ENCODE data around the gene ELK3. TPM values are rescaled to one million over a fixed set of nuclear protein-coding genes. Genes with fewer than 3 reads are reported as not detected.

ELK3 gene
- total and polyA plus RNA-seq, 2 of the 13 experiments (the other 11 are each of a cell fraction or from before 2014, with no cell fraction given), result 2.9 to 3.2 TPM

DNA sequence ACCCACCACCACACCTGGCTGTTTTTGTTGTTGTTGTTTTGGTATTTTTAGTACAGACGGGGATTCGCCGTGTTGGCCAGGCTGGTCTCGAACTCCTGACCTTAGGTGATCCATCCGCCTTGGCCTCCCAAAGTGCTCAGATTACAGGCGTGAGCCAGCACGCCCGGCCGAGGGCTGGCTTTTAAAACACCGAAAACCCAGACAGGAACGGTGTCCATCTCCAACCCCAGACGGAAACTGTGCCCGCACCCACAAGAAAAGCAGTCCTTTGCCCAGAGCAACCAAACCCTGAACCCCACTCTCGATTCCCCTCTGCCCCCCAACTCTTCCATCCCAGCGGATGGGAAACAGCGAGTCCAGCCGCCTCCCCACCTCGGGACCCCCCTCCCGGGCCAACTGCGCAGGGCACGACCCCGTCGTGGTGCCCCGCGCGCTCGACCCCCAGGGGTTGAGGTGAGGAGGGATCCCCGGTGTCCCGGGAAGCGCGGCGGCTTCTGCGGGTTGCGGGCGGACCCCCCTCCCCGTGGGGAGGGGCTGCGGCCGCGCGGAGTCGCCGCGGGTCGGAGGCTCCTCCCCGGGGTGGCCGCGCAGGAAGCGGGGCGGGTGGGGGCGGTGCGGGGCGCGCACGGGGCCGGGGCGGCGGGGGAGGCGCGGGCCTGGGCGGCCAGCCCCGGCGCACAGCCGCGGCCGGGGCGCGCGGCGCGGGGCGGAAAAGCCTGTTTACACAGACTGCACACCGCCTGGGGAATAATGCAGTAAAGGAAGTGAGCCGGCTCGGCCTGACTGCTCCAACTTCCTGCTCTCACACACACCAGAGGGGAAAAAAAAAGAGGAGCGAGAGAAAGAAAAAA lies at the start of gene ELK3 (continued):
- no peak for TF ChIP-seq FLYWCH1 (CRISPR knock-in tag; IDR thresholded peaks at IDR 0.05)
- TF ChIP-seq, protein P1, sequence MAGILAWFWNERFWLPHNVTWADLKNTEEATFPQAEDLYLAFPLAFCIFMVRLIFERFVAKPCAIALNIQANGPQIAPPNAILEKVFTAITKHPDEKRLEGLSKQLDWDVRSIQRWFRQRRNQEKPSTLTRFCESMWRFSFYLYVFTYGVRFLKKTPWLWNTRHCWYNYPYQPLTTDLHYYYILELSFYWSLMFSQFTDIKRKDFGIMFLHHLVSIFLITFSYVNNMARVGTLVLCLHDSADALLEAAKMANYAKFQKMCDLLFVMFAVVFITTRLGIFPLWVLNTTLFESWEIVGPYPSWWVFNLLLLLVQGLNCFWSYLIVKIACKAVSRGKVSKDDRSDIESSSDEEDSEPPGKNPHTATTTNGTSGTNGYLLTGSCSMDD (CRISPR knock-in tag; IDR thresholded peaks at IDR 0.05), result no peak
- no peak for TF ChIP-seq TBP (CRISPR knock-in tag; IDR thresholded peaks at IDR 0.05)
- TF ChIP-seq ZNF205 (CRISPR knock-in tag; IDR thresholded peaks at IDR 0.05), result no peak
- no peak for TF ChIP-seq ZNF724P (CRISPR knock-in tag; IDR thresholded peaks at IDR 0.05; ENCODE audit: borderline replicate concordance)
- no peak for TF ChIP-seq ZFP82 (CRISPR knock-in tag; IDR thresholded peaks at IDR 0.05; ENCODE audit: borderline replicate concordance)
- TF ChIP-seq, protein P2, sequence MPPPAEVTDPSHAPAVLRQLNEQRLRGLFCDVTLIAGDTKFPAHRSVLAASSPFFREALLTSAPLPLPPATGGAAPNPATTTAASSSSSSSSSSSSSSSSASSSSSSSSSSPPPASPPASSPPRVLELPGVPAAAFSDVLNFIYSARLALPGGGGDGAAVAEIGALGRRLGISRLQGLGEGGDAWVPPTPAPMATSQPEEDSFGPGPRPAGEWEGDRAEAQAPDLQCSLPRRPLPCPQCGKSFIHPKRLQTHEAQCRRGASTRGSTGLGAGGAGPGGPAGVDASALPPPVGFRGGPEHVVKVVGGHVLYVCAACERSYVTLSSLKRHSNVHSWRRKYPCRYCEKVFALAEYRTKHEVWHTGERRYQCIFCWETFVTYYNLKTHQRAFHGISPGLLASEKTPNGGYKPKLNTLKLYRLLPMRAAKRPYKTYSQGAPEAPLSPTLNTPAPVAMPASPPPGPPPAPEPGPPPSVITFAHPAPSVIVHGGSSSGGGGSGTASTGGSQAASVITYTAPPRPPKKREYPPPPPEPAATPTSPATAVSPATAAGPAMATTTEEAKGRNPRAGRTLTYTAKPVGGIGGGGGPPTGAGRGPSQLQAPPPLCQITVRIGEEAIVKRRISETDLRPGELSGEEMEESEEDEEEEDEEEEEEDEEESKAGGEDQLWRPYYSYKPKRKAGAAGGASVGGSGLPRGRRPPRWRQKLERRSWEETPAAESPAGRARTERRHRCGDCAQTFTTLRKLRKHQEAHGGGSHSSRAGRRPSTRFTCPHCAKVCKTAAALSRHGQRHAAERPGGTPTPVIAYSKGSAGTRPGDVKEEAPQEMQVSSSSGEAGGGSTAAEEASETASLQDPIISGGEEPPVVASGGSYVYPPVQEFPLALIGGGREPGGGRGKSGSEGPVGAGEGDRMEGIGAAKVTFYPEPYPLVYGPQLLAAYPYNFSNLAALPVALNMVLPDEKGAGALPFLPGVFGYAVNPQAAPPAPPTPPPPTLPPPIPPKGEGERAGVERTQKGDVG (CRISPR knock-in tag; IDR thresholded peaks at IDR 0.05; ENCODE audit: borderline replicate concordance), result no peak
- TF ChIP-seq KAT2B (IDR thresholded peaks at IDR 0.05; ENCODE audit: borderline replicate concordance, low read depth, low read length), result no peak
- no peak for TF ChIP-seq HNRNPL (IDR thresholded peaks at IDR 0.05; ENCODE audit: low read depth, low read length)
- TF ChIP-seq, protein P3, sequence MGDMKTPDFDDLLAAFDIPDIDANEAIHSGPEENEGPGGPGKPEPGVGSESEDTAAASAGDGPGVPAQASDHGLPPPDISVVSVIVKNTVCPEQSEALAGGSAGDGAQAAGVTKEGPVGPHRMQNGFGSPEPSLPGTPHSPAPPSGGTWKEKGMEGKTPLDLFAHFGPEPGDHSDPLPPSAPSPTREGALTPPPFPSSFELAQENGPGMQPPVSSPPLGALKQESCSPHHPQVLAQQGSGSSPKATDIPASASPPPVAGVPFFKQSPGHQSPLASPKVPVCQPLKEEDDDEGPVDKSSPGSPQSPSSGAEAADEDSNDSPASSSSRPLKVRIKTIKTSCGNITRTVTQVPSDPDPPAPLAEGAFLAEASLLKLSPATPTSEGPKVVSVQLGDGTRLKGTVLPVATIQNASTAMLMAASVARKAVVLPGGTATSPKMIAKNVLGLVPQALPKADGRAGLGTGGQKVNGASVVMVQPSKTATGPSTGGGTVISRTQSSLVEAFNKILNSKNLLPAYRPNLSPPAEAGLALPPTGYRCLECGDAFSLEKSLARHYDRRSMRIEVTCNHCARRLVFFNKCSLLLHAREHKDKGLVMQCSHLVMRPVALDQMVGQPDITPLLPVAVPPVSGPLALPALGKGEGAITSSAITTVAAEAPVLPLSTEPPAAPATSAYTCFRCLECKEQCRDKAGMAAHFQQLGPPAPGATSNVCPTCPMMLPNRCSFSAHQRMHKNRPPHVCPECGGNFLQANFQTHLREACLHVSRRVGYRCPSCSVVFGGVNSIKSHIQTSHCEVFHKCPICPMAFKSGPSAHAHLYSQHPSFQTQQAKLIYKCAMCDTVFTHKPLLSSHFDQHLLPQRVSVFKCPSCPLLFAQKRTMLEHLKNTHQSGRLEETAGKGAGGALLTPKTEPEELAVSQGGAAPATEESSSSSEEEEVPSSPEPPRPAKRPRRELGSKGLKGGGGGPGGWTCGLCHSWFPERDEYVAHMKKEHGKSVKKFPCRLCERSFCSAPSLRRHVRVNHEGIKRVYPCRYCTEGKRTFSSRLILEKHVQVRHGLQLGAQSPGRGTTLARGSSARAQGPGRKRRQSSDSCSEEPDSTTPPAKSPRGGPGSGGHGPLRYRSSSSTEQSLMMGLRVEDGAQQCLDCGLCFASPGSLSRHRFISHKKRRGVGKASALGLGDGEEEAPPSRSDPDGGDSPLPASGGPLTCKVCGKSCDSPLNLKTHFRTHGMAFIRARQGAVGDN (CRISPR knock-in tag; IDR thresholded peaks at IDR 0.05), result peak; percentile 43; the same call in 1 of the 2 replicates
- no peak for TF ChIP-seq ZNF564 (CRISPR knock-in tag; IDR thresholded peaks at IDR 0.05)
- no peak for TF ChIP-seq BCL6 (CRISPR knock-in tag; IDR thresholded peaks at IDR 0.05)
- no peak for TF ChIP-seq NCOR1 (IDR thresholded peaks at IDR 0.05; ENCODE audit: borderline replicate concordance, low read length)
- TF ChIP-seq RBM22 (optimal IDR thresholded peaks at IDR 0.05; ENCODE audit: low read length), result no peak
- no peak for TF ChIP-seq ZNF563 (CRISPR knock-in tag; IDR thresholded peaks at IDR 0.05)
- 0 out of 2 replicates have a peak, but pooled peaks have one; percentile 42 for TF ChIP-seq ZFP90 (CRISPR knock-in tag; IDR thresholded peaks at IDR 0.05; ENCODE audit: borderline replicate concordance)
- TF ChIP-seq TMF1 (CRISPR knock-in tag; IDR thresholded peaks at IDR 0.05; ENCODE audit: low read depth), result no peak
- TF ChIP-seq, protein P4, sequence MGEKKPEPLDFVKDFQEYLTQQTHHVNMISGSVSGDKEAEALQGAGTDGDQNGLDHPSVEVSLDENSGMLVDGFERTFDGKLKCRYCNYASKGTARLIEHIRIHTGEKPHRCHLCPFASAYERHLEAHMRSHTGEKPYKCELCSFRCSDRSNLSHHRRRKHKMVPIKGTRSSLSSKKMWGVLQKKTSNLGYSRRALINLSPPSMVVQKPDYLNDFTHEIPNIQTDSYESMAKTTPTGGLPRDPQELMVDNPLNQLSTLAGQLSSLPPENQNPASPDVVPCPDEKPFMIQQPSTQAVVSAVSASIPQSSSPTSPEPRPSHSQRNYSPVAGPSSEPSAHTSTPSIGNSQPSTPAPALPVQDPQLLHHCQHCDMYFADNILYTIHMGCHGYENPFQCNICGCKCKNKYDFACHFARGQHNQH (CRISPR knock-in tag; IDR thresholded peaks at IDR 0.05), result no peak
- peak; percentile 67; the same call in 1 of the 2 replicates for TF ChIP-seq ZNF556 (CRISPR knock-in tag; IDR thresholded peaks at IDR 0.05; ENCODE audit: borderline replicate concordance)
- TF ChIP-seq KLF11 (CRISPR knock-in tag; IDR thresholded peaks at IDR 0.05), result no peak
- TF ChIP-seq NFYC (CRISPR knock-in tag; IDR thresholded peaks at IDR 0.05), result no peak

All from HepG2 (cell line).